Astrocyte of the hippocampus (primary cell): ENCODE data around the gene ATMIN.

Experiments
- DNase-seq: peaks from one replicate; pipeline ENCODE4 v3.0.0; 2011; ENCODE audit warnings: low read depth, low spot score

ATMIN gene

DNA sequence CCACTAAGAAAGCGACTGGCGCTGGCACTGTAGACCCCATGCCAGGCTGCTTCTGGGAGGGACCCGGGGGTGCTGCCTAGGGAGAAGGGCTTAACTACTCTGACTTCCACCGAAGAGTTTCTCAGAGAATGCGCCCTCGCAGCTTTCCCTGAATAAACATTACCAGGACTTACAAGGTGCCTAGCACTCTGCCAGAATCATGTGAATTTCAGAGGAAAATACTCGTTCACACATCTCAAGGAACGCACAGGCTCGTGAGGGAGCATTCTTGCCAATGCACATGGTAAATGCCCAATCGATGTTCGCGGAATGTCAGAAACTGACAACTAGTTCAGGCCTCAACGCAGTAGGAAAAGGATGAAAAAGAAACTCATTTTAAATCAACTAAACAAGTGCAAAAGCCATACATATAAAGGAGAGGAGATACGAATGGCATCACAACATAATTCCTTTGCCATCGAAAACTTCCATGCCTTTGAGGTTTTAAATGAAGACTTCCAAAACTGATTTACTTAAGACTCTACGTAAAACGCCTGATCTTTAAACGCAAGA, 30.0 kb upstream of the ATMIN start:
- DNase-seq, result peak; percentile 27

DNA sequence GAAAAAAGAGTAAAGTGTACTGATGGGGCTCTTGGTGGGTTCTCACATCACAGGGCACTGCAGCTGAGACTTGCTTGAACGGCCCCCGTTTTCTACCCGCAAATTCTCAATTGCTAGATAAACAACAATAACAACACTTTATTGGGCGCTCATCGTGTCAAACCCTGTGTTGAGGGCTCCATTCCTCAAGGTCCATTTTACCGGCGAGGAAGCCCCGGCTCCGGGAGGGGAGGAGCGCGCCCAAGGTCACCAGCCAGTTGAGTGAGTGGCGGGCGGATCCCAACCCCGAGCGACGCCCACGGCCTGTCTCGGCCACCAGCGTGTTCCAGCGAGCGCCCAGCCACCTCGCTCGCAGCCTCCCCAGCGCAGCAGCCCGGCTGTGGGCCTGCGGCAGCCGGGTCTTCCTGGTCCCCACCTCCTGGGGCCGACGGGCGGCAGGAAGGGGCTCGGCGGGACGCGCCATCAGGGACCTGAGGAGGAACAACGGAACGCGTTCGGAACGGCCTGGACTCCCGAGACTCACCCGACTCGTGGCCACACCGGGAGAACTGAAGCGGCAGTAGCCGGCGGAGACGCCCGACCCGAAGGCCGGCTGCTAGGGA, 29.3 kb upstream of the ATMIN start:
- no peak for DNase-seq

DNA sequence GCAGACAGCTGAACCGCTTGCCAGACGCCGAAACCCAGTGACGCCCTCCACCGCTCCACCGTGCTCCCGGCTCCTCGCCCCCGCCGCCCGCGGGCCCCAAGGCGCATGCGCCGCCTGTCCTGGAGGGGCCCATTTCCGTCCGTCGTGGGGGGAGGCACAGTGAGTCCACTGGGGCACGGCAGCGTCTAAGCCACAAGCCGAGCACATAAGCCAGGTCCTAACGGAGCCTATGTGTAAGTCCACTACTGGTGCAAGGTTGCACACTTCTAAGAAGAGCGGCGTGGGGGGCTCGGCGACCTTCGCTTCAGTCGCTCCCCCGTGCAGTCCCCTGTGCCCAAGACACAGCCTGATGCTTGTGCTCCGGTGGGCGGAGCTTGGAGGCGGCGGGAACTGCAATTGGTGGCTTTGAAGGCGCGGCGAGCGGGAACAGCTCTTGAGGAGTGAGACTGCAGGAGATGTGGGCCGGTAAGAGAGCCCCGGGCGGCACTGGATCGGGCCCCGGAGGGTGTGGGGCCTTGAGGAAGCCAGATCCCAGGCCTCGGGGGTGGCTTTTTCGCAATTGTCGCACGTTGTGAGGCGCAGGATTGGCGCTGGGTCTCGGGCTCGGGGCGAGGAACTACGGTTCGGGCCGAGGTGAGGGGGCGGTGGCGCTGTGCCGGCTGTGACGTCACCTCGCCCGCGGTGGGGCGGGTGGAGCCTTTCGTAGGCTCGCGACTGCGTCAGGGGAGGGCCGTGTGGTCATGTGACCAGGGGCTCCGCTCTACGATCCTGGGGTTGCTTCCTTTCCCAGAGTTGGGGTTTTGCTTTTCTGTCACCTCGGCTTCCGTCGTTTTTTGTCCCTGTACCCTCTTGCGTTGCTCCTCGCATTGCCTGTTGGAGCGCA, 28.6 kb upstream of the ATMIN start, which contains the start of the genes CENPN and CMC2:
TSS of gene CENPN (plus strand) at position 402 of the 883 bp plus-strand sequence. CDS start 4,726 bp downstream, outside the sequence.
TSS of gene CMC2 (minus strand) at position 73 of the 883 bp plus-strand sequence. CDS start 9,491 bp downstream, outside the sequence.
- DNase-seq, result peak; percentile 100

DNA sequence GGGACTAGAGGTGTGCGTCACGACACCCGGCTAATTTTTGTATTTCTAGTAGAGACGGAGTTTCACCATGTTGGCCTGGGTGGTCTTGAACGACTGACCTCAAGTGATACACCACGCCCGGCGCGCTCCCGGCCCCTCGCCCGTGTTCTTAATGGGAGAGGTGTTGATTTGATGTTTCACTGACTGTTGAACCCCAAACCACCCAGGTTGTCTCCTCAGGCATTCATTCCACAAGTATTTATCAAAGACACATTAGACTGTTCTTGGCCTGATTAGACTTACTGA, 27.2 kb upstream of the ATMIN start:
- DNase-seq, result no peak

DNA sequence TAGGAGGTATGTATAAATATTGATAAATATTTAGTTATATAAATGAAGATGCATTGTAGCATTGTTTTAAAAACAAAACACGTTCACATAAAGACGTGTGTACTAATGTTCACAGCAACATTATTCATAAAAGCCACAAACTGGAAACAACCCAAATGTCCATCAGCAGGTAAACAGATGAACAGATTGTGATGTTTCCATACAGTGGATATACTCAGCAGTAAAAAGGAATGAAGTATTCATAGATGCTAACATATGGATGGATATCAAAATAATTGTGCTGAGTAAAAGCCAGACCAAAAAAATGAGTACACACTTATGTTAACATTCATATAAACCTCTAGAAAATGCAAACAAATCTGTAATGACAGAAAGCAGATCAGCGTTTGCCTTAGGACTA, 22.7 kb upstream of the ATMIN start:
- DNase-seq, result no peak

DNA sequence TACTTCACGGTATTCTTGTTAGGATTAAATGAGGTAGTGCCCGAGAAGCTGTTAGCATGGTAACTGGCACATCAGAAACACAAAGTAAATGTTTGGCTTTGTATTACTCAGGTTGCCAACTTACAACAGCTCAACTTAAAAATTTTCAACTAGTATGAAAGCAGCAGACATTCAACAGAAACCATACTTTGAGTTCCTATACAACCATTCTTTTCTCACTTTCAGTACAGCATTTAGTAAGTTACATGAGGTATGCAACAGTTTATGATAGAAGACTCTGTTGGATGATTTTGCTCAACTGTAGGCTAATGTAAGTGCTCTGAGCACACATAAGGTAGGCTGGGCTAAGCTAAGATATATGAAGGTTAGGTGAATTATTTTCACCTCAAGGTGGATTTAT, 21.0 kb upstream of the ATMIN start:
- no peak for DNase-seq

DNA sequence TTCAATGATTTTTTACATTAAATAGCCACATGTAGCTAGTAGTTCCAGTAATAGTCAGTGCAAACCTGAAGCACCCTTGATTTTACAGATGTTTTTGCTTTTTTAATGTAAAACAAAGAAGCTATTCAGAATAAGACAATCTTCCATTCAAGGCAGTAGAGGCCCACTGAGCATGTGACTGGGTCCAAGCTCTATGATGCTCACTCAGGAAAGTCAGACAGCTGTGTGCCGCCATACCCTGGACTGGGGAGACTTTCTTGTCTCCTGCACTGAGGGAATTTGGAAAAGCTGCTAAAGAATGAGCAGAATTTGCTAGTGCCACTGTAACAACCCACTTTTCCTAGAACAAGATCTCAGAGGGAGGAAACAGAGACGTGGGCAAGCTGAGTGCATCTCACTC, 17.1 kb upstream of the ATMIN start:
- no peak for DNase-seq

DNA sequence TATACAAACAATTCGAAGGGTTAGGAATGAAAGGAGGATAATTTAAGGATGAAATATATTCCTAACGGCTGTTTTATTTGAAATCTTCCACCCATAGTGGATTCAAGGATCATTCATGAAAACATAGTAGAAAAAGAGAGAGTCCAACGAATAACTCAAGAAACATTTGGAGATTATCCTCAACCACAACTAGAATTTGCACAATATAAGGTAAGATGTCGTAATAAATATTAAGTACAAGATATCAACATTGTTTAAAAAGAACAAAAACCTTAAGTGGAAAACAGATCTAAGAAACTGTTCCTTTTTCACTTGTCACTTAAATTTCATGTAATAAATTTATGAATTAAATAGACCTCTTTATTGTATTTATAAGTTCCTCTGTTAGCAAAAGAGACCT, 9.2 kb upstream of the ATMIN start:
- DNase-seq, result no peak

DNA sequence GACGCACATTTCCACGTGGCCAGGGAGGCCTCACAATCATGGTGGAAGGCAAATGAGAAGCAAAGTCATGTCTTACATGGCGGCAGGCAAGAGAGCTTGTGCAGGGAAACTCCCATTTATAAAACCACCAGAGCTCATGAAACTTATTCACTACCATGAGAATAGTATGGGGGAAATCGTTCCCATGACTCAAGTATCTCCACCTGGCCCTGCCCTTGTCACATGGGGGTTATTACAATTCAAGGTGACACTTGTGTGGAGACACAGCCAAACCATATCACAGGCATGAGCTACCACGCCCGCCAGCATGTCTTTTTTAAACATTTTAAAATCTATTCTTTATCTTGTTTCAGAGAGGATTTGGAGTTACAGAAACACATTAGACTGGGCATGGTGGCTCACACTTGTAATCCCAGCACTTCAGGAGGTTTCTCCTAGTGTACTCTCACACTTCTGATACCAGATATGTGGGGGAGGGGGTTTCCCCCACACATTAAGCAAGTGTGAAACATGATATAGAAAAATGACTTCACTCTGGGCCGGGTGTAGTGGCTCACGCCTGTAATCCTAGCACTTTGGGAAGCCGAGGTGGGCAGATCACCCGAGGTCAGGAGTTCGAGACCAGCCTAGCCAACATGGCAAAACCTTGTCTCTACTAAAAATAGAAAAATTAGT, 5.6 kb upstream of the ATMIN start:
- no peak for DNase-seq

DNA sequence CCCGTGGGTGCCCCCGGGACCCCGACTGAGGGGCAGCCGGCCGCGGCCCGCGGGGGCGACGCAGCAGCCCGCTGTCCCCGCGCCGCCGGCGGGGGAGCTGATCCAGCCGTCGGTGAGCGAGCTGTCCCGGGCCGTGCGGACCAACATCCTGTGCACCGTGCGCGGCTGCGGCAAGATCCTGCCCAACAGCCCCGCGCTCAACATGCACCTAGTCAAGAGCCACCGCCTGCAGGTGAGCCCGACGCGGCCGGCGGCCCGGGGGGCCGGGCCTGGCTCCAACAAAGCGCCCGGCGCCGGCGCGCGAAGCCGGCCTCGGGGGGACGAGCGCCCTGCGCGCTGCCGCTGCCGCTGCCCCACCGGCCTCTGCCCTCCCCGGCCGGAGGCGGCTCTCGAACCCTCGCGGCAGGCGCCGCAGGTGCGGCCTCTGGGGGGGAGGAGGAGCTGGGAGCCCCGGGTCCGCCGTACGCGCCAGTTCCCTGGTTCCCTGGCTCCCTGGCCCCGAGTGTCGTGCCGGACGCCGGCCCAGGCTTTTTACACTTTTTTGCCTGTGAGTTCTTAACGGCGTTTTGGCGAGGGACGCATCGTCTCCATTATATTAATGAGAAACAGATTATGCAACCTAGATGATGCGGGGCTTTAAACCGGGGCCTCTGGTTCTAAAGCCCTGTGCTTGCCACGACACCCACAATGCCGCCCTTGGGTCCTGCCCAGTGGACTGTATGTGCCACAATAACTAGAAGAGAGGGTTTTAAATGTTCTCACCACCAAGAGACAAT, 521 bp downstream of the ATMIN start:
- peak; percentile 72 for DNase-seq

DNA sequence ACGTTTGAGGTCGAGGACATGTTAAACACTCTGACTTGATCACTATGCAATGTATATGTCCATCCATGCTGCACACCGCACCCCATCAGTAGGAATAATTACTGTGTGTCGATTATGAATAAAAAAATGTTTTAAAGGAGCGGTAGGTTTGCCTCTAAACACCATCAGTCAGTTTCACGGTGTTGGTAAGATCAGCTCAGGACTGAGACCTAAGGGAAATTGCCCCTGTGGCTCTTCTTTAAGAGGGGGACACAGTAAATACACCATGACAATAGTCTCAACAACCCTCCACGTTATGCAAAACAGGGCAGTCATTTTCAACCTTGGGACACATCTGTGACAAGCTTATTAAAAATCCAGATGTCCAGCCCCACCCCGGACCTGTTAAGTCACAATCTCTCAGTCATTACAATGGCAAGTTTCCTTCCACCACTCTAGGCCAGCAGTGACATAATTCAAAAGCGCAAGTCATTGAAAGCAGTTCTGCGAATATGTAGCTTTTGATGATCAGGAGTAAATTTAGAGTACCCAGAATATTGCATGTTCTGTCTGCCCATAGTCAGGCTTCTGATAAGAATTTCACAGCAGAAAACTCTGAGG, 1.2 kb downstream of the ATMIN start:
- DNase-seq, result peak; percentile 3

DNA sequence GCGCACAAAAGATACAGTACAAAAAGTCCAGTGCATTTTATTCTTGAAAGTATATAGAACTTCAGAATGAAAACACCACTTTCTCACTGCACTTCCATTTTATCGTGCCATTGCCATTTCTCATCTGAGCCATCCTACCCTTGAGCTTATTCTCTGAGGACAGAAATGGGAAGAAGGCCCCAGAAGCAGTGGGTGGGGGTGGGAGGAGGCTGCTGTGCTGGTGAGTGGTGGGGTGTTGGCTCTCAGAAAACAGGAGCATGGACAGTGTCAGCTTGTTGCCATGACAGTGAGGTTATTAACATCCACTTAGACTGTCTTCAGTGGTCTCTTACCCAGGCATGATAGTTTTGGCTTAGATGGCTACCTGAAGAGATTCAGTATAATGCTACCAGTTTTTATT, 4.5 kb downstream of the ATMIN start:
- DNase-seq, result no peak

DNA sequence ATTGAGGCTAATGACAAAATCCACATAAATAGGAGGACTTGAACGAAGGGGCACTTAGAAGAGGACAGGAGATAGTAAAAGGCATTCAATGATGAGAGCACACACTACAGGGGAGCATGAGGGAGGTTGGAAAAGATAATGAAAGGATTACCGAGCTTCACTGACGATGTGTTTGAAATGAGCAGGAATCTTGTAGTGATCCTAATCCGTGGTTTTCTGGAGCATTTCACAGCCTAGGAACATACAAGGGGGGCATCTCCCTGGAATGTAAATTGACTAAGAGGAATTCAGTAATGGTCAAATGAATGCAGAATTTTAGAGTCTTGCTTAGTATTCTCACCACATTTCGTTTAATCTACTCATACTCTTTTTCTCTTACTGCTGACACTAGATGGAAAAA, 5.2 kb downstream of the ATMIN start:
- DNase-seq, result peak; percentile 79

DNA sequence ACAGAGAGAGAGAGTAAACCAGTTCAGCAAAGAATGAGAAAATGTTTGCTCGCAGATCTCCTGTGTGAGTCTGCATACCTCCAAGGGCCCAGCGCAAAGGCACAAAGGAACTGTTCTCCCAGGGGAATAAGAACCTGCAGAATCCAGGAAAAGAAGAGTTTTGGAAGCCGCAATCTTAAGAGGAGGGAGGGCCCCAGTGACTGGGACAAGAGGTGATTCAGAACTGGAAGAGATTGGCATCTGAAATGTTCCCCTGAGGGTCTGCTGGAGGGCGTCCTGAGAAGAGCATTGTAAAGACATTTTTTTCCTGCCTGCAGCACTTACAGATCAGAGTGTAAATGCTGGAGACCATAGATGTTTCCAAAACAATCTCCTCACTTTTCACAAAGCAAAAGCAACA, 6.1 kb downstream of the ATMIN start:
- DNase-seq, result peak; percentile 10

DNA sequence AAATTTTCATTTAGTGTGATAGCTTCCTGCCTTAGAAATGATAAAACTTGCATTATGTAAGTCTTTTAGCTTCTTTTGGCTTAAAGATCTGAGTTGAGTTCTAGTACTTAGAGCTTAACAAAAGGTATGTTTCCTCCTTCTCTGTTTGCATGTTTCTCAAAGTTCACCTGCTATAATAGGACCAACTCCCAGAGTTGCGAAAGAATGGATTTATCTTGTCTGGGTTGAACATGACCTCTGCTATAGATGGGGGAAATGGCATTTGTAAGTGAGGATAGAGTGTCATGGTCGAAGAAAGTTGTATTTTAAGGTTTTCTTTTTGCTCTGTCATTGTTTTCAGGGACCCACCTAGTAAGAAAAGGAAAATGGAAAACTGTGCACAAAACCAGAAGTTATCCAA, 7.2 kb downstream of the ATMIN start:
- DNase-seq, result no peak

DNA sequence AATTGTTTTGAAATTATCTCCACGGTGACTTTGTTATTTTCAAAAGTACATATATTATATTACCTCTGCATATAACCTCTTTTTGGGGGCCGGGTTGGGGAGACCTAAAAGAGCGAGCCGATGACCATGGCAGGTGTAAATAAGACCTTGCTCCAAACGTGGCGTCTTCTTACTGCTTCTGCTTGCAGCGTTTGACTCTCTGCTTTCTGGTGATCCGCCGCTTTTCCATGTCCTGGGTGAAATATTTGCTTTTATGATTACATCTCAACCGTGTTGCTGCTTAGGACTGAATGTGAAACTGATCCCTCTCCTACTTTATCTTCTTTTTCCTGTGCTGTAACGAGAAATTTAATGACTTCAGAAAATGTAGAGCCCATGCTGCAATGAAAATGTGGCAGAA, 18.1 kb downstream of the ATMIN start:
- DNase-seq, result no peak

DNA sequence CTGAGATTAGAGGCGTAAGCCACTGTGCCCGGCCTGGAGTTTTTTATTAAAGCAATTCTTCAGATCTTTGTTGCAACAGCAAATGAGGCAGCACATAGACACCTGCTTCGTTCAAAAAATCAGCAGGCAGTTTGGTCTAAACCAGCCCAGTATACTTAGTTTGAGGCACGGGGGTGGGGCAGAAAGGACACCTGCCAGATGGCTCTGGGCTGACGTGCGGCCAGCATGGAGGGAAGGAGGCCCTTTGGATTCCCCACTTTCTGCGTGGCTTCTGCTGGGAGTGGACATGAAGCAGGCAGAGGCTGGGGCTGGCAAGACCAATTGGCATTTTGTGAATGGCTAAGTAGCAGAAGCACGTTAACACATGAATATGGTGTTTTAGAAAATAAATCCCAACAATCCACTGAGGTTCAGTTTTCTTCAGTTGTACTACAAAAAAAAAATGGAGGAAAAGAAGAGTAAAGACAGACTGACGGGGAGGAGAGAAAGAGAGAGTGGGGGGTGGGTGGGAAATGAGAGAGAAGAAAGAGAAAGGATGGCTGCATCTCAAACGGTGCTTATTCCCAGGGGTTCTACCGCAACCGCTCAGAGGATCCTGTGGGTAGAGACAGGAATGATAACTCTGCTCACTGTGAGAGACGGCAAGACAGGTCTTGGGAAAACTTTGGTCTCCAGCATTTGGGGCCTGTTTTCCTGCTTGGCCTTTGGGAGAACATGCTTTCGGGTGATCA, 25.1 kb downstream of the ATMIN start:
- no peak for DNase-seq

DNA sequence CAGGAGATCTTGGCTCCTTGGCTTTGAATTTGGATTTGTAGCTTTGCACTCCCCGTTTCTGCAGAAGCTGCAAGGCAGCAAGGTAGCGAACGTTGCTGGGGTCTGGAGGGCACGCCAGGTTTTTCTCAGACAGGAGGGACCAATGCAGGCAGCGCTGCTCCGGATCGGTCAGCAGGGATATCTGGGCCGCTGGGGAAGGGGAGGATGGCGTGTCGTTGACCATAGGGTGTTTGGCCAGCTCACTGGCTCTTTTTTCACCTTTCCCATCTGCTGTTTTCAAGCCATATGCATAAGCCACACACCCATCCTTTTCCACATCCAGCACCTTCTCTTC, 25.6 kb downstream of the ATMIN start:
- DNase-seq, result no peak

DNA sequence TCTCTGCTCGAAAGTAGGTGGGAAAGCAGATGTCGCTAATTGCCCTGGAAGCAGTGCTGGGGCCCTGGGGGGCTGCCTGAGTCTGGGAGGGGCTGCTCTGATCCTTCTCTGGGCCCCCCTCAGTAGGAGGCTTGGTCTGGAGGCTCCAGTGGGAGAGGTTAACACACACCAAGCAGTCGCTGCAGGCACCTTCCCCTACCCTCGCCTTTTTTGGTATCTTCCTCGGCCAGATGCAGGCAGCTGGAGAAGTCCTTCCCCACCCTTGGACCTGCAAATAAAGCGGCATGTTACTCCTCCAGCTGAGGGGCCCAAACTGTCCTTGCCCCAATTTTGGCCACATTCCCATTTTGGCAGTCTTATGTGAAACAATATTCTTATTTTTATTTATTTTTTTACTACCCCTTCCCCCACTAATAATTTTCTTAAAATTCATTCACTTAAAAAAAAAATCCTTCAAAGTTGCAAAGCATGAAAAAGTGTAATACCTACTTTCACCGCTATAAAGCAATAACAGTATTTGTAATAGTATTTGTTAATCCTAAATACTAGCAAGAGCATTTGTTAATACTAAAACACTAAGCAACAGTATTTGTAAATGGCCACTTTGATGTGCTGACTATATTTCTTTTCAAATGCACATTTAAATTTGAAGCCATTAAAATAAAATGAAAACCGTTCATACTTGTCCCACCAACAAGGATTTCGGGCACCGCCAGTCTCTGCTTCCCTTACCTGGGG, 26.4 kb downstream of the ATMIN start:
- DNase-seq, result no peak

DNA sequence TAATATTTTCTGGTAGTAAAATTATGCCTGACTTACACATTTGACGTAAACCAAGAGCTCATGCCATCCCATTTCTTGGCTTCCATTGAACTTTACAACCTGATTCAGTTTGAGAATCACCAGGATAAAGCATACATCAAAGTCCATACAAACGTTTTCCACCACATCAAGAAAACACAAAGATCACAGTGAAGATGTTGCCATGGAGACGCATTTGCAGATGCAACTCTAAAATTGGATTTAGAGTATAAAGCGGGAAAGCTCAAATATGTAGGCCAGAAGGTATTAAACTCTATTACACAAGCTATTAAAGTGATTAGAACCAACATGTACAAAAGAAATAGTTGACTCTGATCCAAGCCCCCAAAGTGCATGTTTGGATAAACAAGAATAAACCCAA, 31.0 kb downstream of the ATMIN start:
- DNase-seq, result peak; percentile 2
